Natural killer cell treated with Interleukin-12 subunit alpha and Interleukin-12 subunit beta and Interleukin-15 and Interleukin-18, amount 100 ng/mL, for 72 hours (primary cell): ENCODE measurements around the gene GTPBP6. TPM values are rescaled to one million over a fixed set of nuclear protein-coding genes. Genes with fewer than 3 reads are reported as not detected.
A peak's percentile ranks its signal among the peaks of the same experiment; 100 is the strongest.
"Not testable (repeated sequence)": the region's sequence is repeated elsewhere in the genome, so short reads cannot be mapped to it uniquely, and the experiment has no call there.

Experiments
- ATAC-seq, 2 donors: fragments of 150-1000 bp; cut with Tn5 transposase in 1 of 2; sonication (Bioruptor Pico), chemical (Tn5 transposase) in 1 of 2; 2 replicates each; pipeline ENCODE4 v1.10.0; 2021
- DNase-seq: peaks from one replicate; pipeline ENCODE4 v3.0.0; 2022; ENCODE audit warnings: low spot score
- H3K27ac Mint-ChIP-seq, 2 donors: 1 replicate in 1 of 2; 2 replicates in 1 of 2; pipeline ENCODE4 v1.8.0; 2022; ENCODE audit warnings: mixed read lengths in 2 of 2, mild to moderate bottlenecking in 1 of 2, moderate library complexity in 1 of 2
- H3K27me3 Mint-ChIP-seq, 2 donors: 1 replicate in 1 of 2; 2 replicates in 1 of 2; pipeline ENCODE4 v1.8.0; 2022; ENCODE audit warnings: mixed read lengths in 2 of 2
- H3K36me3 Mint-ChIP-seq: one replicate; pipeline ENCODE4 v1.8.0; 2022; ENCODE audit warnings: mixed read lengths
- H3K4me1 Mint-ChIP-seq, 2 donors: 1 replicate in 1 of 2; 2 replicates in 1 of 2; pipeline ENCODE4 v1.8.0; 2022; ENCODE audit warnings: low read depth in 2 of 2, mixed read lengths in 2 of 2, mild to moderate bottlenecking in 1 of 2
- H3K4me3 Mint-ChIP-seq: one replicate; pipeline ENCODE4 v1.8.0; 2022; ENCODE audit warnings: mixed read lengths
- H3K9me3 Mint-ChIP-seq: 2 replicates; pipeline ENCODE4 v1.8.0; 2022; ENCODE audit warnings: mixed read lengths
- total RNA-seq, 2 donors: library from RNA; stranded (reverse); gene quantifications; one replicate each; pipeline ENCODE4 v1.2.3, GENCODE V29; 2022

The GTPBP6 gene
- total RNA-seq, 2 donors from 2014 or later, result 45.8 to 69.6 TPM

GRCh38 chrX:291411-291901 is 27.1 kb downstream of the GTPBP6 start:
- H3K4me3 Mint-ChIP-seq, result no peak overlapping the region
- ATAC-seq (no peak), DNase-seq (no peak)
- peaks cover 5% of the 10 kb centered on the region for H3K36me3 Mint-ChIP-seq
- no peaks in the 10 kb centered on the region for H3K27me3 Mint-ChIP-seq
- H3K27ac Mint-ChIP-seq, result no peak overlapping the region
- H3K9me3 Mint-ChIP-seq, result no peaks in the 10 kb centered on the region
- H3K4me1 Mint-ChIP-seq, result peaks cover 0 to 3% of the 10 kb centered on the region in 2 donors

GRCh38 chrX:290476-291166 is 28.0 kb downstream of the GTPBP6 start:
- Mint-ChIP-seq H3K4me1 (peaks cover 0 to 7% of the 10 kb centered on the region in 2 donors), H3K27ac (no peak overlapping the region), H3K4me3 (no peak overlapping the region), H3K27me3 (no peaks in the 10 kb centered on the region), H3K36me3 (peaks cover 5% of the 10 kb centered on the region), H3K9me3 (no peaks in the 10 kb centered on the region)
- ATAC-seq (no peak), DNase-seq (no peak)

- no peak overlapping the region for H3K4me3 Mint-ChIP-seq
- peaks cover 0 to 11% of the 10 kb centered on the region in 2 donors for H3K4me1 Mint-ChIP-seq
- peaks cover 3% of the 10 kb centered on the region for H3K36me3 Mint-ChIP-seq
- no peaks in the 10 kb centered on the region for H3K27me3 Mint-ChIP-seq
- ATAC-seq, result peak in 1 of 2 donors; percentile 40
- no peaks in the 10 kb centered on the region for H3K9me3 Mint-ChIP-seq
- H3K27ac Mint-ChIP-seq, result no peak overlapping the region
- no peak for DNase-seq
Observed at GRCh38 chrX:288561-288991, 30.0 kb downstream of the GTPBP6 start.

GRCh38 chrX:287670-288069 is 30.9 kb downstream of the GTPBP6 start:
- Mint-ChIP-seq H3K27ac (no peak overlapping the region), H3K9me3 (no peaks in the 10 kb centered on the region), H3K4me1 (peaks cover 0 to 13% of the 10 kb centered on the region in 2 donors), H3K27me3 (no peaks in the 10 kb centered on the region), H3K4me3 (no peak overlapping the region), H3K36me3 (no peaks in the 10 kb centered on the region)
- ATAC-seq (no peak), DNase-seq (no peak)

- Mint-ChIP-seq H3K4me3 (no peak overlapping the region), H3K4me1 (peaks cover 0 to 13% of the 10 kb centered on the region in 2 donors)
Observed at GRCh38 chrX:285076-285677, 33.4 kb downstream of the GTPBP6 start.

GRCh38 chrX:283115-283845 is 35.3 kb downstream of the GTPBP6 start:
- Mint-ChIP-seq H3K36me3 (no peaks in the 10 kb centered on the region), H3K4me1 (peaks cover 0 to 18% of the 10 kb centered on the region in 2 donors), H3K27me3 (peaks cover 0 to 4% of the 10 kb centered on the region in 2 donors), H3K9me3 (no peaks in the 10 kb centered on the region), H3K27ac (peak overlapping the region; percentile 81 to 91), H3K4me3 (peak overlapping the region; percentile 93)
- DNase-seq (peak; percentile 93), ATAC-seq (peak; percentile 100)

More at GRCh38 chrX:285076-285677, 33.4 kb downstream of the GTPBP6 start:
- Mint-ChIP-seq H3K36me3 (no peaks in the 10 kb centered on the region), H3K27ac (no peak overlapping the region), H3K9me3 (no peaks in the 10 kb centered on the region), H3K27me3 (no peaks in the 10 kb centered on the region)
- no peak for ATAC-seq
- no peak for DNase-seq

- H3K27ac Mint-ChIP-seq, result peak overlapping the region in 1 of 2 donors; percentile 81
- peak overlapping the region; percentile 65 for H3K4me3 Mint-ChIP-seq
- not testable (repeated sequence) for H3K27me3 Mint-ChIP-seq, H3K36me3 Mint-ChIP-seq, H3K9me3 Mint-ChIP-seq, DNase-seq, ATAC-seq
- H3K4me1 Mint-ChIP-seq, result peaks cover 0 to 20% of the 10 kb centered on the region in 2 donors
Observed at GRCh38 chrX:282000-282681, 36.5 kb downstream of the GTPBP6 start.

- peaks cover 0 to 20% of the 10 kb centered on the region in 2 donors for H3K4me1 Mint-ChIP-seq
- no peak for DNase-seq
- H3K4me3 Mint-ChIP-seq, result peak within 1 kb of the TSS; percentile 65
- H3K9me3 Mint-ChIP-seq, result no peaks in the 10 kb centered on the region
- no peaks in the 10 kb centered on the region for H3K36me3 Mint-ChIP-seq
- peak within 1 kb of the TSS in 1 of 2 donors; percentile 81 for H3K27ac Mint-ChIP-seq
- peaks cover 0 to 4% of the 10 kb centered on the region in 2 donors for H3K27me3 Mint-ChIP-seq
- no peak for ATAC-seq
Observed at GRCh38 chrX:281166-281999, 37.2 kb downstream of the GTPBP6 start, which contains the start of gene PLCXD1. TSS of gene PLCXD1 (plus strand) at chrX:281381. CDS start at chrX:284188, 2,807 bp downstream.

GRCh38 chrX:280722-281121 is 37.9 kb downstream of the GTPBP6 start:
- not testable (repeated sequence) for H3K27ac Mint-ChIP-seq, DNase-seq, H3K27me3 Mint-ChIP-seq, H3K4me3 Mint-ChIP-seq, H3K36me3 Mint-ChIP-seq, H3K9me3 Mint-ChIP-seq, ATAC-seq
- peaks cover 0 to 17% of the 10 kb centered on the region in 2 donors for H3K4me1 Mint-ChIP-seq

- Mint-ChIP-seq H3K4me1 (peaks cover 0 to 17% of the 10 kb centered on the region in 2 donors), H3K4me3 (peak overlapping the region; percentile 30)
- DNase-seq, ATAC-seq, H3K36me3 Mint-ChIP-seq, H3K9me3 Mint-ChIP-seq, H3K27me3 Mint-ChIP-seq, H3K27ac Mint-ChIP-seq: not testable (repeated sequence)
Observed at GRCh38 chrX:279757-280604, 38.6 kb downstream of the GTPBP6 start.

- Mint-ChIP-seq H3K36me3 (no peaks in the 10 kb centered on the region), H3K4me3 (peak overlapping the region; percentile 71), H3K4me1 (peaks cover 0 to 11% of the 10 kb centered on the region in 2 donors), H3K27me3 (peaks cover 0 to 4% of the 10 kb centered on the region in 2 donors), H3K27ac (no peak overlapping the region), H3K9me3 (no peaks in the 10 kb centered on the region)
- ATAC-seq (peak; percentile 70 to 76), DNase-seq (no peak)
Observed at GRCh38 chrX:276581-277201, 41.9 kb downstream of the GTPBP6 start.
